ENCODE measurements around the gene LGR4. TPM values are rescaled to one million over a fixed set of nuclear protein-coding genes. Genes with fewer than 3 reads are reported as not detected.

LGR4 gene
- total and polyA plus RNA-seq, 2 donors (not counting 1 experiment from before 2014, with no cell fraction given), result 0.92 to 3.3 TPM

DNA sequence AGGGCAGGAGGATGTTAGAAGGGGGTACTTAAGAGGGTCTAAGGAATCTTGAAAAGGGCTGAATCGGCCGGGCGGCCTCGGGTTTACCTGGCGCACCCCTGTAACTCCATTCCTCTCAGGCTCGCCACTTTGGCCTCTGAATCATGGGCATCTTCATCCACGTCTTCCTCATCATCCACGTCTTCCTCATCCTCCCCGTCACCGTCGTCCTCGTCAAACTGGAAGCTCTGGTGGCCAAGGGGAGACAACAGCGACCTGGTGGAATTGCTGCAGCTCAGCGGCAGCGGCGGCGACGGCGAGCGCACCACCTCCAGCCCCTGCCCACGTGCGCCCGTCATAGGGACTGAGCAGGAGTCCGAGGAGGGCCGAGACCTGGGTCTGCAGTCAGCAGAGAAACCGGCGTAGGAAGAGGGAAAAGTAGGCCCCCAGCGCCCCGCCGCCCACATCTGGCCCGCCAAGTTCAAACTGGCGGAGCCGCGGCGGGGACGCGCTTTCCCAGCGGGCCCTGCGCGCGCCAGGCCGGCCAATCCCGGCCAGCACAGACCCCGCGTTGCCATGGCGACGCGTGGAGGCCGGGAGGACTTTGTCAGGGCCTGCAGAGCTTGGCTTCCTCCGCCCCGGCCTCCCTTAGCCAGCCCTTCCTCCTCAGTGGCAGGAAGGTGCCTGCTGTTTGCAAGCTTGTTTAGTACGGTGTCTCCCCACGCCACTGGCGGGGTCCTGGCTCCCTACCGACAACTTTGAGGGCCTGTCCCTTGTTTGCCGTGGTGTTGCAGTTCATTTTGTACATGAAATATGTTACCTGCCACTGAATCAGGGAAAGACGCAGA is 109.6 kb downstream of the LGR4 start, which contains the start of gene CCDC34:
Gene CCDC34 (minus strand): TSS at position 467 of the 827 bp plus-strand sequence. CDS start 21 bp downstream, at position 446.
- Mint-ChIP-seq H3K4me1 (peaks cover 18% of the 10 kb centered on the region), H3K27me3 (no peaks in the 10 kb centered on the region), H3K4me3 (peak within 1 kb of the TSS; percentile 90), H3K27ac (peak within 1 kb of the TSS; percentile 88), H3K9me3 (ENCODE audit: insufficient read depth) (no peaks in the 10 kb centered on the region)
- H2AFZ ChIP-seq (ENCODE audit: insufficient read depth, low read depth, low read length, poor library complexity, severe bottlenecking), result peak within 1 kb of the TSS; percentile 98
- H3K79me2 ChIP-seq (ENCODE audit: control insufficient read depth, insufficient read depth, low read length), result no peaks in the 10 kb centered on the region
- peak within 1 kb of the TSS; percentile 75 for H3K4me2 ChIP-seq (replicated peaks; ENCODE audit: low read depth, low read length, poor library complexity, severe bottlenecking)
- no peaks in the 10 kb centered on the region for H3K36me3 ChIP-seq (replicated peaks in 1 of 2; ENCODE audit: control extremely low read depth in 1 of 2, control insufficient read depth in 1 of 2, extremely low read depth in 1 of 2, insufficient read depth in 2 of 2, low read length in 1 of 2)
- H3K27me3 ChIP-seq (replicated peaks in 1 of 4; ENCODE audit: control extremely low read depth in 1 of 4, control insufficient read depth in 3 of 4, insufficient read depth in 4 of 4, low read length in 3 of 4), result no peaks in the 10 kb centered on the region
- H3K4me3 ChIP-seq (ENCODE audit: control extremely low read depth in 1 of 5, extremely low read depth in 1 of 5, insufficient read depth in 1 of 5, low read depth in 2 of 5, low read length in 4 of 5), result peak within 1 kb of the TSS; percentile 59 to 77 (median 64)
- no peaks in the 10 kb centered on the region for H3K9me3 ChIP-seq (ENCODE audit: control extremely low read depth in 1 of 3, control insufficient read depth in 2 of 3, insufficient read depth in 1 of 3, low read length in 2 of 3)
- WGBS (ENCODE audit: insufficient coverage), result 2% methylated on average over 51 of the region's 57 CpGs
- H4K20me1 ChIP-seq (ENCODE audit: control insufficient read depth, insufficient read depth, low read length, poor library complexity, severe bottlenecking), result no peaks in the 10 kb centered on the region
- intact Hi-C loops (cut with micrococcal nuclease), result loop anchor here (1.0 to 2.0 kb wide), 3 partner anchors 110 to 746 kb away; partner anchors contain the start of genes KIF18A, LGR4, LIN7C and METTL15
- peaks cover 8 to 14% of the 10 kb centered on the region in 2 donors for H3K4me1 ChIP-seq (ENCODE audit: control insufficient read depth in 2 of 2, insufficient read depth in 2 of 2, low read length in 2 of 2)
- ChIA-PET CTCF (interaction anchor here (1.1 kb wide), 1 partner anchor 136 kb away, joined by 3 read pairs; no protein-coding TSS in a partner anchor), POLR2A (no interaction called here)
- ATAC-seq (ENCODE audit: low read depth) (peak; percentile 97), DNase-seq (peak; percentile 93)
- peak within 1 kb of the TSS in 1 of 2 donors; percentile 62 for H3K27ac ChIP-seq (ENCODE audit: low read length in 2 of 2)
- H3K9ac ChIP-seq (ENCODE audit: low read length), result peak within 1 kb of the TSS; percentile 75
- TF ChIP-seq, protein P1, sequence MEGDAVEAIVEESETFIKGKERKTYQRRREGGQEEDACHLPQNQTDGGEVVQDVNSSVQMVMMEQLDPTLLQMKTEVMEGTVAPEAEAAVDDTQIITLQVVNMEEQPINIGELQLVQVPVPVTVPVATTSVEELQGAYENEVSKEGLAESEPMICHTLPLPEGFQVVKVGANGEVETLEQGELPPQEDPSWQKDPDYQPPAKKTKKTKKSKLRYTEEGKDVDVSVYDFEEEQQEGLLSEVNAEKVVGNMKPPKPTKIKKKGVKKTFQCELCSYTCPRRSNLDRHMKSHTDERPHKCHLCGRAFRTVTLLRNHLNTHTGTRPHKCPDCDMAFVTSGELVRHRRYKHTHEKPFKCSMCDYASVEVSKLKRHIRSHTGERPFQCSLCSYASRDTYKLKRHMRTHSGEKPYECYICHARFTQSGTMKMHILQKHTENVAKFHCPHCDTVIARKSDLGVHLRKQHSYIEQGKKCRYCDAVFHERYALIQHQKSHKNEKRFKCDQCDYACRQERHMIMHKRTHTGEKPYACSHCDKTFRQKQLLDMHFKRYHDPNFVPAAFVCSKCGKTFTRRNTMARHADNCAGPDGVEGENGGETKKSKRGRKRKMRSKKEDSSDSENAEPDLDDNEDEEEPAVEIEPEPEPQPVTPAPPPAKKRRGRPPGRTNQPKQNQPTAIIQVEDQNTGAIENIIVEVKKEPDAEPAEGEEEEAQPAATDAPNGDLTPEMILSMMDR (IDR thresholded peaks at IDR 0.05), result no peak
- TF ChIP-seq EZH2 (IDR thresholded peaks at IDR 0.05; ENCODE audit: borderline replicate concordance, insufficient read depth, low read depth, low read length, poor library complexity, severe bottlenecking), result no peak
